ENCODE measurements around the gene RPAIN. TPM values are rescaled to one million over a fixed set of nuclear protein-coding genes. Genes with fewer than 3 reads are reported as not detected.

RPAIN gene, protein sequence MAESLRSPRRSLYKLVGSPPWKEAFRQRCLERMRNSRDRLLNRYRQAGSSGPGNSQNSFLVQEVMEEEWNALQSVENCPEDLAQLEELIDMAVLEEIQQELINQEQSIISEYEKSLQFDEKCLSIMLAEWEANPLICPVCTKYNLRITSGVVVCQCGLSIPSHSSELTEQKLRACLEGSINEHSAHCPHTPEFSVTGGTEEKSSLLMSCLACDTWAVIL
- polyA plus RNA-seq (2013, experiment 1 of 4) = 86.7 TPM
- 88.1 TPM for polyA plus RNA-seq (2013, experiment 2 of 4)
- polyA plus RNA-seq (2013, experiment 3 of 4) = 71.2 TPM
- polyA plus RNA-seq (2013, experiment 4 of 4) = 69.4 TPM

DNA sequence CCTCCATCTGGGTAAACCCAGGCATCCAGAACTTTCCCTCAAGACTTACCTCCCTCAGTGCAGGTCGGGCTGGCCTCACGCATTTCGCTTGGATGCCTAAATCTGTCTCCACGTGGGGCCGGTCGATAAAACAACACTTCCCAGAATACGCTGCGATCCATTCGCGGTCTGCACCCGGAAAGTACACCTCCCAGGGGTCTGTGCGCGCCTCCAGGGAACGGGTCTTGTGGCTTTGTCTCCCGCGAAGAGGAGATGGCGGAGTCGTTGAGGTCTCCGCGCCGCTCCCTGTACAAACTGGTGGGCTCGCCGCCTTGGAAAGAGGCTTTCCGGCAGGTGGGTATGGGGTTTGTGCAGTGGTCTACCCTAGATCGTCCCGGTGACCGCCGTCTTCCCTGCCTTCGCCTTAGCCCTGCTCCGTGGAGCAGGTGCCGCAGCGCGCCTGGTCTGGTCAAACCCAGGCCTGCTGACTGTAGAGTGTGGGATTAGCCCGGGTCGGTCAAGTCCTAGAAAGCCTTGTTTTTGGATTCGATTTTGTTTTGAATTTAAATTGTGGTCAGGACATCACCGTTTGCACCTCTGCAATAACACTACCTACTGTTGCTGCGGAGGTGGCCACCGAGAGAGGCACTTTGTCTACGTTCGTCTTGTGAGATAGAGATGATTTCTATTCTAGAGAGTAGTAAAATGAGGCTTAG is at the start of gene RPAIN:
TSS of gene RPAIN (plus strand) at position 224 of the 695 bp plus-strand sequence. CDS start at position 253, 29 bp downstream.
- Histone ChIP-seq H3K4me3 (ENCODE audit: insufficient read depth, low read depth, low read length) (peak within 1 kb of the TSS; percentile 74), H3K36me3 (ENCODE audit: control insufficient read depth, insufficient read depth, low read length) (peaks cover 30% of the 10 kb centered on the region), H3K27me3 (ENCODE audit: control insufficient read depth, insufficient read depth, low read length, poor library complexity, severe bottlenecking) (no peaks in the 10 kb centered on the region), H3K4me1 (ENCODE audit: control insufficient read depth, insufficient read depth, low read length) (peaks cover 7% of the 10 kb centered on the region), H3K9me3 (ENCODE audit: control insufficient read depth, low read length) (no peaks in the 10 kb centered on the region), H3K27ac (ENCODE audit: insufficient read depth, low read depth, low read length, poor library complexity, severe bottlenecking) (peak within 1 kb of the TSS; percentile 71)
- 0 to 1% methylated on average over 41 of the region's 41 CpGs for WGBS, 2 experiments

DNA sequence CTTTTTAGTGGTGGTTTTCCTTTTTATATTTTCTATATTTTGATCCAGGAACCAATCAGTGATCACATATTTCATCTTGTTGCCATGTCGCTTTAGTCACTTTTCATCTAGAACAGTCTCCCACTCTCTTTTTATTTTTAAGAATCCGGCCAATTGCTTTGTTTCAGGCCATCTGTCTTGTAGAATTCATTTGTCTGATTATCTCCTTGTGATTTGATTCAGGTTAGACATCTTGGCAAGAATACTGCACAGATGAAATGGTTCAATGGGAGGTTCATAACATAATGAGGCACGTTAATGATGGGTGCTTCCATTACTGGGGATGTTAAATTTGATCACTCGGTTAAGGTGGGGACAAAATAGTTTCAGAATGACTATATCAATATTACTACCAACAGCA is 49.6 kb upstream of the RPAIN start:
- WGBS, 2 experiments = 91 to 94% methylated on average over 3 to 4 of the region's 4 CpGs
- Histone ChIP-seq H3K4me3 (ENCODE audit: insufficient read depth, low read depth, low read length) (no peak overlapping the region), H3K9me3 (ENCODE audit: control insufficient read depth, low read length) (no peaks in the 10 kb centered on the region), H3K4me1 (ENCODE audit: control insufficient read depth, insufficient read depth, low read length) (no peaks in the 10 kb centered on the region), H3K36me3 (ENCODE audit: control insufficient read depth, insufficient read depth, low read length) (peaks cover 45% of the 10 kb centered on the region), H3K27ac (ENCODE audit: insufficient read depth, low read depth, low read length, poor library complexity, severe bottlenecking) (no peak overlapping the region), H3K27me3 (ENCODE audit: control insufficient read depth, insufficient read depth, low read length, poor library complexity, severe bottlenecking) (no peaks in the 10 kb centered on the region)

DNA sequence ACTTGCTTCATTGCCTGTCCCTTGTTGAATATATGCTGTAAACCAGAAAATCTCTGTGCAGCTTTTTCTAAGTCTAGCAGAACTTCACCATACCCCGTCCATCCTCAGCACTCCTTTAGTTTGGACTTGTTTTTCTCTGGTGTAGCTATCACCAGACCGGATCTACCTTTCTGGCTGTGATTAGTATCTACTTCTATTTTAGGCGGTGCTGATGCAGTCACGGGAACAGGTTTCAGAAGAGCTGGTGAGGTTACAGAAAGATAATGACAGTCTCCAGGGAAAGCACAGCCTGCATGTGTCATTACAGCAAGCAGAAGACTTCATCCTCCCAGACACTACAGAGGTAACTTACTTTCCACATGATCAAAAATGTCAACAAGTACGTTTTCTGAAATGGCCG is 46.9 kb upstream of the RPAIN start:
- 96 to 97% methylated on average over 6 of the region's 6 CpGs for WGBS, 2 experiments
- Histone ChIP-seq H3K4me3 (ENCODE audit: insufficient read depth, low read depth, low read length) (no peak overlapping the region), H3K36me3 (ENCODE audit: control insufficient read depth, insufficient read depth, low read length) (peaks cover 46% of the 10 kb centered on the region), H3K27ac (ENCODE audit: insufficient read depth, low read depth, low read length, poor library complexity, severe bottlenecking) (no peak overlapping the region), H3K9me3 (ENCODE audit: control insufficient read depth, low read length) (no peaks in the 10 kb centered on the region), H3K27me3 (ENCODE audit: control insufficient read depth, insufficient read depth, low read length, poor library complexity, severe bottlenecking) (no peaks in the 10 kb centered on the region), H3K4me1 (ENCODE audit: control insufficient read depth, insufficient read depth, low read length) (no peaks in the 10 kb centered on the region)

DNA sequence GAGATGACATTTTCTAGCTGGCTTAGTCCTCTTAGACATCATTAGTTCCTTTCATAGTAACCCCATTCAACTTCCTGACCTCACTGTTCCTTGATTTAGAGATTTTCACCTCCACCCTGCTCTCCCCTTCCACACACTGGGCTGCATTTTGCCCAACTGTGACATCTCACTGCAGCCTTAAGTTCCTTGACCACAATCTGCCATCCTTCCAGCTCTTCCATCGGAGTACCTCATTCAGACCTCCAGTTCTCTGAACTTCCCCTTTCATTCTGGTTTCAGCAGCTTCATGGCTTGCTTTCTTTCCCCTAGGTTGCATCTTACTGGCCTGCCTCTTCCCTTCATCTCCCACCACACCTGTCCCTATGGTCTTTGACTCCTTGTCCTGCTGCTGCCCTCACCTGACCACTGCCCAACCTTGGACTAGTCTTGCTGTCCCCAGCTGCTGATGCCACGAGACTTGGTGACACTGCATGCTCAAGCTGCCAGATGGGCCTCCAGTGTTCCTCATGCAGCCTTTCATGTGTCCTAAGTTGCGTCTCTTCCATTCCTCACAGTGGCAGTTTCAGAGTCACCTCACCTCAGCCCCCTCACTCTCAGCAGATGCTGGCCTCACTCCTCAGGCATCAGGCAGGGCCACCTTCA is 41.3 kb upstream of the RPAIN start:
- Histone ChIP-seq H3K27ac (ENCODE audit: insufficient read depth, low read depth, low read length, poor library complexity, severe bottlenecking) (no peak overlapping the region), H3K4me1 (ENCODE audit: control insufficient read depth, insufficient read depth, low read length) (no peaks in the 10 kb centered on the region), H3K36me3 (ENCODE audit: control insufficient read depth, insufficient read depth, low read length) (peaks cover 61% of the 10 kb centered on the region), H3K4me3 (ENCODE audit: insufficient read depth, low read depth, low read length) (no peak overlapping the region), H3K27me3 (ENCODE audit: control insufficient read depth, insufficient read depth, low read length, poor library complexity, severe bottlenecking) (no peaks in the 10 kb centered on the region), H3K9me3 (ENCODE audit: control insufficient read depth, low read length) (no peaks in the 10 kb centered on the region)
- 93 to 95% methylated on average over 3 of the region's 3 CpGs for WGBS, 2 experiments

DNA sequence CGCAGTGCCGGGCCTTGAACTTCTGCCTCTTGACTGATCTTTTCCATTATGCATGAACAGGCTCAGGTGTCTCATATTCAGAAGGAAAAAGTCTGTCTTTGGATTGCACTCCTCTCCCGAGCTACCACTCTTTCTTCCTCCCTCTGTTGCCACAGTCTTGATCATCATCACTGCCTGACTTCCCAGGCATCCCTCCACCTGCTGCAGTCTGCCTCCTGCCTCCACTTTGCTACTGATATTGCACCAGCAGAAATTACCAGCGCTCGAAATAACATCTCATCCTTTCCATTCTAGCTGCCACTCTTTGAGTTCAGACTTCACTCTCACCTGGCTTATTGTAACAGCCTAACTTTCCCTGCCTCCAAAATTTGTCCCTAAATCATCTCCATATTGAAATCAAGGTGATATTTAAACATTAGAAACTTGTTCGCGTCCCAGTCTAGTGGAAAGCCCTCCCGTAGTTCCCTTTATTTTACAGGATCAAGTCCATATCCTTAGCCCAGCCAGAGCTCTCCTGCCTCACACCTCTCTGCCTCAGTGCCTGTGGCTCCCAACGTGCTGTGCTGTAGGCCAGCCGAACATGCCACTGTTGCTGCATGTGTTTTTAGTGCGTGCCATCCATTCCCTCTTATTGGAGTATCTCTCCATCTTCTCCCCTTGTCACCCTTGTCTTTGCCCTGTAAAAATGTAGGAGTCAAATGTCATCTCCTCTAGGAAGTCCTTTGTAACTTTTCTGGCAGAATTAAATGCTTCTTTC is 40.5 kb upstream of the RPAIN start:
- 85 to 86% methylated on average over 11 of the region's 11 CpGs for WGBS, 2 experiments
- Histone ChIP-seq H3K4me3 (ENCODE audit: insufficient read depth, low read depth, low read length) (no peak overlapping the region), H3K9me3 (ENCODE audit: control insufficient read depth, low read length) (no peaks in the 10 kb centered on the region), H3K36me3 (ENCODE audit: control insufficient read depth, insufficient read depth, low read length) (peaks cover 58% of the 10 kb centered on the region), H3K27ac (ENCODE audit: insufficient read depth, low read depth, low read length, poor library complexity, severe bottlenecking) (peak overlapping the region; percentile 16), H3K27me3 (ENCODE audit: control insufficient read depth, insufficient read depth, low read length, poor library complexity, severe bottlenecking) (no peaks in the 10 kb centered on the region), H3K4me1 (ENCODE audit: control insufficient read depth, insufficient read depth, low read length) (no peaks in the 10 kb centered on the region)

DNA sequence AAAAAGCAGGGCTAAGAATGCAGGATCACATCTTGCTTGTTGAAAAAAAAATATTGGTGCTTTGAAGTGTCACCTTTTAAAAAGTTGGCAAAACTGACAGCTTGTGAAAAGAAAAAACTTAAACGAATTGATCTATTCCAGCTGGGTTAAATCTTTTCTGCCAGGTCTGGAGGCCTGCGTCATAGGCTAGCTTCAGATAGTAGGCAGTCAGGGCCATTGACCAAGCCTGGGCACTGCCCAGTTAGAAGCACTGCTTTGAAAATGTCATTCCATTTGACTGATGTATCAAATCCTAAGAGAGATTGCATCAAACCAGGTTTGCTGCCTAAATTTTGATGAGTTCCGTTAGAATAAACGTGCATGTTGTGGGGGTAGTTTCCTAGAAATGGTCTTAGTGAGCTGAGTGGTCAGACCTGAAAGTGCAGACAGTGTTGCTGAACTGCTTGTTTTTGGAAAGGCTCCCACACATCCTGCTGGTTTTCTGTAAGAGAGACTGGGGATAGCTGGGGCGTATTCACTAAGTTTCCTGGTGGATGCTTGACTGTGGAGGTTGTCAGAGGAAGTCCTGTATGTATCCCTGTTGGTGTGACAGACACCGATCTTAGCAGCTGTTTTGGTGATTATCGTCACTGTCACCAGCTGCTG is 39.4 kb upstream of the RPAIN start:
- Histone ChIP-seq H3K36me3 (ENCODE audit: control insufficient read depth, insufficient read depth, low read length) (peaks cover 60% of the 10 kb centered on the region), H3K9me3 (ENCODE audit: control insufficient read depth, low read length) (no peaks in the 10 kb centered on the region), H3K27ac (ENCODE audit: insufficient read depth, low read depth, low read length, poor library complexity, severe bottlenecking) (peak overlapping the region; percentile 2), H3K27me3 (ENCODE audit: control insufficient read depth, insufficient read depth, low read length, poor library complexity, severe bottlenecking) (no peaks in the 10 kb centered on the region), H3K4me1 (ENCODE audit: control insufficient read depth, insufficient read depth, low read length) (no peaks in the 10 kb centered on the region), H3K4me3 (ENCODE audit: insufficient read depth, low read depth, low read length) (no peak overlapping the region)
- 94% methylated on average over 7 of the region's 7 CpGs for WGBS, 2 experiments

DNA sequence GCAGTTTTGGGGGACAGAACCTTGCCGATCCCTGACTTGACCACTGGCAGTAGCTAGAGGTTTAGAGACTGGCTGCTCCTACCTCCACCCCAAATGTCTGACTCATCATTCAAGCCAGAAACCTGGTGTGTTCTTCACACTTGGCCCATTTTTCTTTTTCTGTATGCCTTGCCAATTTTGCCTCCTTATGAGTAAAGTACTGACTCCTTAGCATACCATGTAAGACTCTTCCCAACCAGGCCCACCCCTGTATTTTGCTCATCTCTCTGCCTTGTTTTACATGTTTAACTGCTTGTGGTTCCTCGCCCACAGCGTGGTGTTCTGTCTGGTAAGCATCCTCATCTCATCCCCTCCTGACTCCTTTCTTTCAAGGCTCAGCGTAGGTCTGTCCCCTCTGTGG is 38.4 kb upstream of the RPAIN start:
- Histone ChIP-seq H3K9me3 (ENCODE audit: control insufficient read depth, low read length) (no peaks in the 10 kb centered on the region), H3K4me3 (ENCODE audit: insufficient read depth, low read depth, low read length) (no peak overlapping the region), H3K27me3 (ENCODE audit: control insufficient read depth, insufficient read depth, low read length, poor library complexity, severe bottlenecking) (no peaks in the 10 kb centered on the region), H3K27ac (ENCODE audit: insufficient read depth, low read depth, low read length, poor library complexity, severe bottlenecking) (no peak overlapping the region), H3K36me3 (ENCODE audit: control insufficient read depth, insufficient read depth, low read length) (peaks cover 69% of the 10 kb centered on the region), H3K4me1 (ENCODE audit: control insufficient read depth, insufficient read depth, low read length) (no peaks in the 10 kb centered on the region)
- 92 to 96% methylated on average over 4 of the region's 4 CpGs for WGBS, 2 experiments

DNA sequence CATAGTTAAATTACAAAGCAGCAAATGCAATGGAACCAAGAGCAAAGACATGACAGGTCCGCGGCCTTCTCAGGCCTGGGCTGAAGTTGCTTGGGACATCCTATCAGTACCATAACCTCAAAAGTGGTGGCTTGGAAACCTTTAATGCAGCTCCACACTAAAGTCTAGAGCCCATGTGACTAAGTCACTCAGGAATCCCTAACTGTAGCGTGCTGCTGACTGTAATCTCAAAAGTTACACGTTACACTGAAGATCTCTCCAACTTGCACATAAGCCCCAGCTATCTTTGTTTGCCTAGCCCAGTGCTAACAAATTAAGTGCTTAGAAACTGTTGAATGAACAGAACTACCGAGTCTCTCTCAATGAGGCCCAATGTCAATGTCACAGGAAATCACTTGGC is 28.3 kb upstream of the RPAIN start:
- WGBS, 2 experiments = 97% methylated on average over 5 of the region's 5 CpGs
- Histone ChIP-seq H3K4me1 (ENCODE audit: control insufficient read depth, insufficient read depth, low read length) (no peaks in the 10 kb centered on the region), H3K9me3 (ENCODE audit: control insufficient read depth, low read length) (no peaks in the 10 kb centered on the region), H3K27ac (ENCODE audit: insufficient read depth, low read depth, low read length, poor library complexity, severe bottlenecking) (no peak overlapping the region), H3K27me3 (ENCODE audit: control insufficient read depth, insufficient read depth, low read length, poor library complexity, severe bottlenecking) (no peaks in the 10 kb centered on the region), H3K4me3 (ENCODE audit: insufficient read depth, low read depth, low read length) (no peak overlapping the region), H3K36me3 (ENCODE audit: control insufficient read depth, insufficient read depth, low read length) (peaks cover 49% of the 10 kb centered on the region)

DNA sequence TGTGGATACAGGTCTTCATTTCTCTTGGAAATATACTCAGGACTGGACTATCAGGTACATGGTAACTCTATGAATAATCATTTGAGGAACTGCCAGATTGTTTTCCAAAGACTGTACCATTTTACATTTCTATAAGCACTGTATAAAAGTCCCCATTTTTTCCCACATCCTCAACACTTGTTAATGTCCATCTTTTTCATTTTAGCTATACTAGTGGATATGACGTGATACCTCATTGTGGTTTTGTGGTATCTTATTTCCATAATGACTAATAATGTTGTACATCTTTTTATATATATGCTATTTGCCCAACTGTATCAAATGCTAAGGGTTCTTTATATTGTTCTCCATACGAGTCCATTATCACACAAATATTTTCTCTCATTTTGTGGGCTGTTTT is 23.4 kb upstream of the RPAIN start:
- Histone ChIP-seq H3K36me3 (ENCODE audit: control insufficient read depth, insufficient read depth, low read length) (peaks cover 44% of the 10 kb centered on the region), H3K9me3 (ENCODE audit: control insufficient read depth, low read length) (no peaks in the 10 kb centered on the region), H3K27me3 (ENCODE audit: control insufficient read depth, insufficient read depth, low read length, poor library complexity, severe bottlenecking) (no peaks in the 10 kb centered on the region), H3K4me1 (ENCODE audit: control insufficient read depth, insufficient read depth, low read length) (no peaks in the 10 kb centered on the region), H3K4me3 (ENCODE audit: insufficient read depth, low read depth, low read length) (no peak overlapping the region), H3K27ac (ENCODE audit: insufficient read depth, low read depth, low read length, poor library complexity, severe bottlenecking) (no peak overlapping the region)
- no CpG with 5 or more reads among the region's 2 CpGs for WGBS, 2 experiments
